ENCODE data around the gene ABCA13. TPM values are rescaled to one million over a fixed set of nuclear protein-coding genes. Genes with fewer than 3 reads are reported as not detected.

The ABCA13 gene
- total and polyA plus RNA-seq, 2 experiments from 2014 or later = 0.21 to 0.50 TPM

DNA sequence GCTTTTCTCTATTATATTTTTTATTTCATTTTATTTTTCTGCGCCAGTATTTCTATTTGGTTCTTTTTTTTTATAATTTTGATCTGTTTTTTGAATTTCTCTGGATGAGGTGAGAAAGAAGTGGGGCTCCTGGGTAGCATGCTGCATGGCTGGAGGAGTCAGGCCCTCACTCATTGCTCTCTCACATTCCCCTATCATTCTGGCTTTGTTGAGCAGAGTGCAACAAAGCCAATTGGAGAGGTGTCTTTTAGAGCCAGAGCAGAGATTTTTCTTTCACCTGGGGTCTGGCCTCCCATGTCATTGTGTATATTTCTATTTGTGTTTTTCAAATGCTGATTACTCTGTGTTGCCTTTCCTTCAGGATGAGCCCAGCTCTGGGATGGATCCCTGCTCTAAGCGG is 423.1 kb downstream of the ABCA13 start:
- TF ChIP-seq, protein P1, sequence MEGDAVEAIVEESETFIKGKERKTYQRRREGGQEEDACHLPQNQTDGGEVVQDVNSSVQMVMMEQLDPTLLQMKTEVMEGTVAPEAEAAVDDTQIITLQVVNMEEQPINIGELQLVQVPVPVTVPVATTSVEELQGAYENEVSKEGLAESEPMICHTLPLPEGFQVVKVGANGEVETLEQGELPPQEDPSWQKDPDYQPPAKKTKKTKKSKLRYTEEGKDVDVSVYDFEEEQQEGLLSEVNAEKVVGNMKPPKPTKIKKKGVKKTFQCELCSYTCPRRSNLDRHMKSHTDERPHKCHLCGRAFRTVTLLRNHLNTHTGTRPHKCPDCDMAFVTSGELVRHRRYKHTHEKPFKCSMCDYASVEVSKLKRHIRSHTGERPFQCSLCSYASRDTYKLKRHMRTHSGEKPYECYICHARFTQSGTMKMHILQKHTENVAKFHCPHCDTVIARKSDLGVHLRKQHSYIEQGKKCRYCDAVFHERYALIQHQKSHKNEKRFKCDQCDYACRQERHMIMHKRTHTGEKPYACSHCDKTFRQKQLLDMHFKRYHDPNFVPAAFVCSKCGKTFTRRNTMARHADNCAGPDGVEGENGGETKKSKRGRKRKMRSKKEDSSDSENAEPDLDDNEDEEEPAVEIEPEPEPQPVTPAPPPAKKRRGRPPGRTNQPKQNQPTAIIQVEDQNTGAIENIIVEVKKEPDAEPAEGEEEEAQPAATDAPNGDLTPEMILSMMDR (IDR thresholded peaks at IDR 0.05; ENCODE audit: low read depth, low read length) = no peak
- H3K36me3 ChIP-seq = no peaks in the 10 kb centered on the region
- H3K4me1 ChIP-seq (ENCODE audit: low read depth) = no peaks in the 10 kb centered on the region
- DNase-seq (ENCODE audit: low read depth in 1 of 2, low spot score in 1 of 2) = peak in 1 of 2 donors; percentile 2
- H3K27me3 ChIP-seq = no peaks in the 10 kb centered on the region
- H3K4me3 ChIP-seq = no peak overlapping the region
- H3K27ac ChIP-seq = no peak overlapping the region
- no peaks in the 10 kb centered on the region for H3K9me3 ChIP-seq (ENCODE audit: low read depth)

DNA sequence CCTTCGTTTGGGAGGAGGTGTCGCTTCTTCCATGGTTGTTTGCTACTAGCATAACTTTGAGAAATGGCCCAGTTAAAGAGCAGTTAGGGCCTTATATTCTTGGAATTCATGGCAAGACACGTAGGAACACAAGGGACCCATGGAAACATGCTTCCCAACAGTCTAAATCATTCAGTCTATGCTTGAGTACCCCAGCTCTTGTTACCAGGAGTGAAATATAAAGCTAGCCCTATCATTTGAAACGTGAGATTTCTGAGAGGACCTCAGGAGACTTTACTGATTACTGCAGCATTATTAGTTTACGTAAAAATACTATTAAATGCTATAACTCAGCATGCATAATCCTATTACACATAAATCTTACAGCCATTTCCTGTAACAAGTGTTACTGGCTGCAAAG is 424.5 kb downstream of the ABCA13 start:
- Histone ChIP-seq H3K9me3 (ENCODE audit: low read depth) (no peaks in the 10 kb centered on the region), H3K4me1 (ENCODE audit: low read depth) (no peaks in the 10 kb centered on the region), H3K36me3 (no peaks in the 10 kb centered on the region), H3K27ac (no peak overlapping the region), H3K27me3 (no peaks in the 10 kb centered on the region), H3K4me3 (no peak overlapping the region)
- TF ChIP-seq, protein P1 (IDR thresholded peaks at IDR 0.05; ENCODE audit: low read depth, low read length) = no peak
- no peak for DNase-seq (ENCODE audit: low read depth in 1 of 2, low spot score in 1 of 2)

DNA sequence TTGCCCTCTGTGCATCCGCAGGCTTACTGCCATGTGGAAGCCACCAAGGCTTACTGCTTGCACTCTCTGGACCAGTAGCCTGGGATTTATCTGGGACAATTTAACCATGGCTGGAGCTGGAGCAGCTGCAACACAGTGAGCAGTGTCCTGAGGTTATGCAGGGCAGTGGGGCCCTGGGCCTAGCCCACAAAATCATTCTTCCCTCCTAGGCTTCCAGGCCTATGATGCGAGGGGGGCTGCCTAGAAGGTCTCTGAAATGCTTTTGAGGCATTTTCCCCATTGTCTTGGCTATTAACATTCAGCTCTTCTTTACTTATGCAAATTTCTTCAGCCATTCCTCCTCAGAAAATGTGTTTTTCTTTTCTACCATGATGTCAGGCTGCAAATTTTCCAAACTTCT is 439.4 kb downstream of the ABCA13 start:
- Histone ChIP-seq H3K4me3 (no peak overlapping the region), H3K9me3 (ENCODE audit: low read depth) (no peaks in the 10 kb centered on the region), H3K27me3 (no peaks in the 10 kb centered on the region), H3K4me1 (ENCODE audit: low read depth) (no peaks in the 10 kb centered on the region), H3K27ac (no peak overlapping the region), H3K36me3 (no peaks in the 10 kb centered on the region)
- no peak for DNase-seq (ENCODE audit: low read depth in 1 of 2, low spot score in 1 of 2)
- TF ChIP-seq, protein P1 (IDR thresholded peaks at IDR 0.05; ENCODE audit: low read depth, low read length) = no peak

DNA sequence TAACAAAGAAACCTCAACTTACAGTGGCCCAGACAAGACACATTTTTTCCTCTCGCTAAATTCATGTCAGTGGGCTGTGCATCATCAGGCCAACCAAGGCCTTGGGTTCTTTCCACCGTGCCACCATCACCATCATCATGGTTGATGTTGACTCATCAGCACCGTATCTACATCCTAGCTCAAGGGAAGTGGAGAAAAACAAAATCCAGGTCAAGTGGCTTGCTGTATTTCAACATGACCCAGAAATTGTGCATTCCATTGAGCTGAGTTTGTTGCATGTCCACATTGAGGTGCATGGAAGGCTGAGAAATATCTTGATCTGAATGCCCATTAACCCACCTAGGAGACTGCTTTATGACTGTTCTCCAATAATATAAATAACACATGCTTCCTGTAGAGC is 440.7 kb downstream of the ABCA13 start:
- DNase-seq (ENCODE audit: low read depth in 1 of 2, low spot score in 1 of 2) = no peak
- Histone ChIP-seq H3K27me3 (no peaks in the 10 kb centered on the region), H3K4me1 (ENCODE audit: low read depth) (no peaks in the 10 kb centered on the region), H3K36me3 (no peaks in the 10 kb centered on the region), H3K4me3 (no peak overlapping the region), H3K27ac (no peak overlapping the region), H3K9me3 (ENCODE audit: low read depth) (no peaks in the 10 kb centered on the region)
- TF ChIP-seq, protein P1 (IDR thresholded peaks at IDR 0.05; ENCODE audit: low read depth, low read length) = no peak

DNA sequence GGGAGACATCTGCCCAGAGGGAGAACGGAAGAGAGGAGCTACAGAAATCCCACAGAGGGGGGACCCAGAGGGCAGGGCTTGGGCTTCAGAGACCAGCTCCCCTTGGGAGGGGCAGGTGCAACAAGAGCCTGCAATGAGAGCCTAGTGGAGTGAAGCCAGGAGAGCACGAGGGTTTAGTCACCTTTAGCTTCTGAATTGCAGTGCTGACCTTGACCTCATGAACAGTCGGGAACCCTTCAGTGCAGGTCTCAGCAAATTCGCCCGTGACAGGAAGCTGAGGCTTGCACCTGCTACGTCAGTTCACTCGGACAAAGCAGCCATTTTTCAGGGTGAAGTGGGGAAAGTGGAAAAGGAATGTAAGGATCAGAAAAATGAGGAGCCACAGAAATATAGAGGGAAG is 446.2 kb downstream of the ABCA13 start:
- Histone ChIP-seq H3K4me1 (ENCODE audit: low read depth) (no peaks in the 10 kb centered on the region), H3K4me3 (no peak overlapping the region), H3K27me3 (no peaks in the 10 kb centered on the region), H3K36me3 (no peaks in the 10 kb centered on the region), H3K9me3 (ENCODE audit: low read depth) (no peaks in the 10 kb centered on the region), H3K27ac (no peak overlapping the region)
- DNase-seq (ENCODE audit: low read depth in 1 of 2, low spot score in 1 of 2) = no peak
- TF ChIP-seq, protein P1 (IDR thresholded peaks at IDR 0.05; ENCODE audit: low read depth, low read length) = no peak

DNA sequence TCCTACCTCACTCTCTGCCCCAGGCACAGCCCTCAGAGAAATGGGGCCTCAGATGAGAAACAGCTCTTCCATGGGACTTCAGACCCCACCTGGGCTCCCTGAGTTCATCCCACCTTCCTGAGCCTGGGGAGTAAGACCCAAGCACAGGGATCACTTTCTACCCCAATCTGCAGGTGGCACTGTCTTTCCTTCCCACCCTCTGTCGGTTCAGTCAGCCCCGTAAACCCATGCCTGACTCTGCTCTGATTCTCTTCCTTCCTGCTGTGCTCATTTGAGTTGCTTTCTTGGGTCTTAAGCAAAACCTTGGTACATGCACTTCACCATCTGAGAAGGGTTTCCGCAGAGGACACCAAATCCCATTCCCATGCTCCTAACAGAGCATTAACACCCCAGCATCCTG is 446.7 kb downstream of the ABCA13 start:
- Histone ChIP-seq H3K36me3 (no peaks in the 10 kb centered on the region), H3K27me3 (no peaks in the 10 kb centered on the region), H3K4me1 (ENCODE audit: low read depth) (no peaks in the 10 kb centered on the region), H3K27ac (no peak overlapping the region), H3K4me3 (no peak overlapping the region), H3K9me3 (ENCODE audit: low read depth) (no peaks in the 10 kb centered on the region)
- TF ChIP-seq, protein P1 (IDR thresholded peaks at IDR 0.05; ENCODE audit: low read depth, low read length) = no peak
- DNase-seq (ENCODE audit: low read depth in 1 of 2, low spot score in 1 of 2) = no peak

Measured in cardiac muscle cell (in vitro differentiated cells and primary cell).